HG02678 (cell line): ENCODE results near the gene EML6.

ENCODE experiments used
- ATAC-seq: cut with Tn5 transposase; IDR thresholded peaks from one replicate; pipeline ENCODE4 v1.9.1; 2021; ENCODE audit warnings: mild to moderate bottlenecking, moderate library complexity; ENCODE audit not compliant: unreplicated experiment

EML6 gene

GRCh38 chr2:54936766-54937165 lies 213.3 kb downstream of the EML6 start:
- ATAC-seq = no peak

DNA sequence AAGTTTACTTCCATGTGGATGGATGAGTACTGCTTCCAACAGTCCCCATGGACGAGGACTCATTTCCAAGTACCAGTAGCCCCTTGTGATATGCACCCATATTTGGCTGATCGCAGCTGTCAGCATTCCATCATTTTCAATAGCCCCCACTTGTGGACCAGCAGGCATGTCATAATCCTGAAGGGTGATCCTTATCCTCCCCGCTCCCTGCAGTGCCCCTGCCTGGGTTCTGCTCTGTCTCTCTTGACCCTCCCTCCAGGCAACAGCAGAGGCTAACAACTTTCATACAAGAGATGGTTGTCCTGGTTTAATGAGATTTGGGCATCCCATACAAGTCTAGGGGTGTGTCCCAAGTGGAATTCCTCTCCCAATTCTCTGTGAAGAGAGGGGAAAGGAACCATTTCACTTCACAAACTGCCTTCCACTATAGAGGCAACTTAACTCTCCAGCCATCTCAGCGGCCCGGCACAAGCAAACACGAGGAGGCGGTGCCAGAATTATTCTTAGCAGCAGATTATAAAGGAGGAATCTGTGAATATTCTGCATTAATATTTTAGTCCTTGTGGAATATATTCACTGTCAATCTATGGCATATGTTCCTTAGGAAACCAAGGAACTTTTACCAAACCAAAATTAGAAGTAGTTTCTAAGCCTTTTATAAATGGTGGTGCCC lies 216.1 kb downstream of the EML6 start:
- no peak for ATAC-seq

DNA sequence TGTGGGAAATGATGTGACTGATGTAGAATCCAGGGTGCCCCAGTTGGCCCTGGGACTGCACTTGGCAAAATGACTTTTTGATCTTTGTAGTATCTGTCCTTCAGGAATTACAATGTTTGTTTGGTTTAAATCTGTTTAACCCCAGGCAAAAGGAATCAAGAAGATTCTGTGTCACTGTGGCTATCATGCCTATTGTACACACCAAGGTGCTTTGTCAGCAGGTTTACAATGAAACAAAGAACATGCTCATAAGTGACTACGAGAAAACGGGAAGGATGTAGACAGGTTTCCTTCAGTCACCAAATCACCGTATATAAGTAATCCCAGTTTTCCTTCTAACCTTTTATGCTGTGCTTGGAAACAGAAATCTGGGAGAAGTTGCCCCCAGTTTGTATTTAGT lies 217.3 kb downstream of the EML6 start:
- ATAC-seq = no peak

DNA sequence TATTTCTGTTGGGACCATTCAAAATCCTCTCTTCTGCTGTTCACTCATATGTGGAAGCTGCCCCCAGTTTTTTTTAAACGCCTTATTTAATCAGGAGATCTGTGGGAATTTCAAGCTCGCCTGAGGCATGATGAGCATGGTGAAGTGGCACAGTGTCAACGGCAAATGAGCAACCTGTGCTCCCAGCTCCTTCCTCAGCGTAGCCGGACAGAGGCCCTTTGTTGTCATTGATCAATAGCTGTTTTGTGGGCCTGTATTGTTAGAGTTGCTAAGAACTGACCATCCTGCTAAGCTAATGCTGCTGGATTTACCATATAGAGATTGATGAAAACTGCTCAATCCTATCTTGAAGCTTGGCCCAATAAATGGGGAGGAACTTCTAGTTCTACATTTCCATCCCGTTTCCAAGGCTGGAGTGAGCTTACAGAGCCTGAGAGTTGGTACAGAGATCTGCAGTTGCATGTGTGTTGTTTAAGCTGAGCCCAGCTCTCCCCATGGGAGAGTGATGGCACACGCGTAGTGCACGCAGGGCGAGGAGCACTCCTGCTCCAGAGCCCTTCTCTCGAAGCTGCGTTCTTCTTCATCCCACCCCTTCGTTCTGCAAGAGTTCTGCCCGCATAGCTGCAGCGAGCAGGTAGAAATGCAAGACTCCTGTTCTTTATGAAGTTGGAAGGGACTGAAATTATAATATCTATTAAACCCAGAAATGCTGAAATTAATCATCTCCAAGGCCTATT lies 218.0 kb downstream of the EML6 start:
- no peak for ATAC-seq

DNA sequence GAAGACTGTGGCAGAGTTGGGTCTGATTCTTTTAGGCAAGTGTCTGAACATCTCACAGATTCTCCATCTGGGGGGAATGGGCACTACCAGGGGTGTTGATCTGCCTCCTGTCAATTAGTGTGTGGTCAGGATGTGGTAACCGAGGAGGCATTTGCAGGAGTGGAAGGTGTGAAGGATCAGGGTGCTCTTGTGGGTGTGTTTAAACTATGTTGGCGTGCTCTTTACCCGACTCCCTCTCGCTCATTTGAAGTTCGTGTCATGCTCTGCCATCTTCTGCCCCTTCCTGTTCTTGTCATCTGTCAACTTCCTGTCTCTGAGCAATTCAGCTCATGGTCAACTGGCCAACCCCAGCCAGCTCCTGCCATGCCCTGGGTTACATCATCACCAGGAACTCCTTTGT lies 218.9 kb downstream of the EML6 start:
- ATAC-seq = no peak

GRCh38 chr2:54944724-54945326 lies 221.4 kb downstream of the EML6 start:
- ATAC-seq = no peak

DNA sequence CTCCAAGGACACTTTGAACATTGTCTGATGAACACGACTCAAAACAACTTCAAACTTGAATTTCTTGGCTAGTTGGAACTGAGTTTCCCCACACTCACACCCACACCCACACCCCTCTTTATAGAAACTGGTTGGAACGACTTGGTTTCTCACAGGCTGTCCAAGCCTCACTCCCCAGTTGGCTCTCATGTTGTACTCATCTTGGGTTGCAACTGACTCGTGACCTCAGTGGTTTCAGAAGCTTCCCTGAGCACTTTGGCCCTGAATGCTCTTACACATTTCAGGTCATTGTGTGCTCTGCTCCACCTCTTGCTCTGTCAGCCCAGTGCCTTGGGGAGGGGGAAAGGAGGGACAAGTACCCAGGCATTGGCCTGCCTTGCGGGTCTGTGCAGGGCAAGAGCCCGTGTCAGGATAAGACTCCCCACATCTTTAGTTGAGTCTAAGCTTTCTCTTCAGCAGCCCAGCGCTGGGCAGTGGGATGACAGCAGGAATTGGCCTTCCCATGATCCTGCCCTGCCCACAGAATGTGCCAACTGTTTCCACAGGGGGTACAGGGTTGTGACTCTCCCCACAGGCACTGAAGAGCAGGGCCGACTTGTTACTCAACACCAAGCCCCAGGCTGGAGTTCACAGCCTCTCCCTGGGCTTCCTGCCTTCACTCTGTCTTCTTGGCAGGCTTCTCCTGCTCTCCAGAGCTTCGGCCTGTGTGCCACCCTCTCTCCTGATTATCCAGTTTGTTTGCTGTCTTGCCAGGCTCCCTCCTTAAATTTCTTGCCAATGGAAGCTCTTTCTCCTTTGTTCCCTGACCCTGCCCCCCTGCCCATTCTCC lies 222.1 kb downstream of the EML6 start:
- ATAC-seq = no peak

GRCh38 chr2:54946220-54946805 lies 222.9 kb downstream of the EML6 start:
- ATAC-seq = no peak

- no peak for ATAC-seq
Measured at GRCh38 chr2:54947136-54947535, 223.7 kb downstream of the EML6 start.

DNA sequence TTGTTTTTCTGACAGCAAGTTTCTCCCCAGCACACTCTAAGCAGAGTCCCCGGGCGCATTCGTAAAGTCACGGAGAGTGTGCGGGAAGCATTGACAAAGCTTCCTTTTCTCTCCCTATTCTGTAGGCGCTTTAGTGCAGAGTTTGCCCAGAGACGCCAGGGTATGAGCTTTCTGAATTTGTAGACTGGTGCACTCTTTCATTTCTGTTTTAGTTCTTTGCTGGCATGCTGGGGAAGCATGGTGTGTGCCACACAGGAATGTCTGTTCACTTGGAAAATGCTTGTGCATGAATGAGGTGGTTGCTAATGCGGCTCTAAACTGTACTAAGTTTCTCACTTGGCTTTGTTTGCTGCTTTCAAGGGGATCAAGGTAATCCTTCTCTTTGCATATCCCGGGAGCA lies 224.2 kb downstream of the EML6 start:
- no peak for ATAC-seq

- ATAC-seq = no peak
Measured at GRCh38 chr2:54948120-54948519, 224.7 kb downstream of the EML6 start.

- ATAC-seq = no peak
Measured at GRCh38 chr2:54949431-54949830, 226.0 kb downstream of the EML6 start.

- ATAC-seq = no peak
Measured at GRCh38 chr2:54950811-54951210, 227.3 kb downstream of the EML6 start.

DNA sequence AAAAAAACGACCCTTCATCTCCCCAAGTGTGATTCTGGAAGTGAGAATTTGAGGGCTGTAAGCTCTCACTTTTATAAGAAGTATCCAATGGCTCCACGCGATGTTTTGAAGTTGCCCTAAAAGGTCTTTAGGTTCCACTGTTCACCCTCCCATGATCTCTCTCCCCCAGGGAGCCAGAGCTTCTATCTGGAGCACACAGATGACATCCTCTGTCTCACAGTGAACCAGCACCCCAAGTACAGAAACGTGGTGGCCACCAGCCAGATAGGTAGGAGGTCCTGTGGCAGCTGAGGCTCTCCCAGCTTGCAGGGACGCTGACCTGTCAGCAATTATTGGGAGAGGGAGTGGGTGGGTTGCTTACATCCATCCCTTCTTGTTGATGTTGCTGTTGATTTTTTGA lies 229.0 kb downstream of the EML6 start:
- no peak for ATAC-seq

- no peak for ATAC-seq
Measured at GRCh38 chr2:54952978-54953456, 229.6 kb downstream of the EML6 start.

GRCh38 chr2:54954158-54954557 lies 230.7 kb downstream of the EML6 start:
- no peak for ATAC-seq

- ATAC-seq = no peak
Measured at GRCh38 chr2:54954705-54955357, 231.4 kb downstream of the EML6 start.

GRCh38 chr2:54955358-54956110 lies 232.1 kb downstream of the EML6 start:
- ATAC-seq = no peak

DNA sequence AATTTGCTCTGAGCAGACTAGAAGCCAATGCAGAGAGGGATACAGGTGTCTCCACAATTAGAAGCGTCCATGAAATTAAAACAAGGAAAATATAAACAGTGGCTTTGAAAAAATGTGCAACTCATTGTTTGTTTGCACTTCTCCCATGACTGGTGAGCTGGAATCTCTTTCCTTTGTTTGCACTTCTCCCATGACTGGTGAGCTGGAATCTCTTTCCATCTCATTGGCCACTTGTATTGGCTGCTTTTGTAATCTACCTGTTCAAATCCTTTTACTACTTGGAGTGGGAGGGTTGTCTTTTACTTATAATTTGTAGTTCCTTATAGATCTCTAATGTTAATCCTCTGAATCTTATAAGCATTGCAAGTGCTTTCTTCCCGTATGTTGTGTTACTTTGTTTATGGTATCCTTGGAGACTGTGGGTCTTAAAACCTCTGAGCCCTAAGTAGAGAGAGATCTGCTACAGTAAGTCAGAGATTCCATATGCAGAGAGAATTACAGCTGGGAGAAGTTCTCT lies 232.7 kb downstream of the EML6 start:
- ATAC-seq = no peak
